ENCODE measurements around the gene PAX8. TPM values are rescaled to one million over a fixed set of nuclear protein-coding genes. Genes with fewer than 3 reads are reported as not detected.

Gene PAX8
- polyA plus RNA-seq, 1 of the 3 experiments (the other 2 are of a cell fraction), result 0.23 TPM

DNA sequence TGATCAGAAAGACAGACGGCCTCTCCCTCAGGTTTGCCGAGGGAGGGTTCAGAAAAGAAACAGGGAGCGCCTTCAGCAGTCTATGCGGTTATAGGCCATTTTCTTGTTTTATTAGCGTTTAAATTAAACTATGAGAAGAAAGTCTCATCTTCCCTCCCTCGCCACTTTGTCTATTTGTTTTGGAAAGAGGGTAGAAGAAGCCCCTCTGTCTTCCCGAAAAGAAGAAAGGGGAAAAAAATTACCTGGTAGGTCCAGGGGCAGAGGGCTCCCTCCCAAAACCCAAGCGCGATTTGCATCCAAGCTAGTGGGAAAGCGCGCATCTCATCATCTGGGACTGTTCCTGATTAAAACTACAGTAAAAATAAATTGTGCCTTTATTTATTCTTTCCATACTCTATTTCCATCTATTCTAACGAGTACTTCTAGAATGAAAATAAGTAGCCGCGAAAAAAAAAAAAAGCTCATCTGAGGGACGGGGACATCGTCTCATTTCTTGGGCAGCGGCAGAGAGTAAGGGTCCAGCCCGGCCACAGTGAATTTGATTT, 2.4 kb downstream of the PAX8 start (continued):
- TF ChIP-seq, protein P1, sequence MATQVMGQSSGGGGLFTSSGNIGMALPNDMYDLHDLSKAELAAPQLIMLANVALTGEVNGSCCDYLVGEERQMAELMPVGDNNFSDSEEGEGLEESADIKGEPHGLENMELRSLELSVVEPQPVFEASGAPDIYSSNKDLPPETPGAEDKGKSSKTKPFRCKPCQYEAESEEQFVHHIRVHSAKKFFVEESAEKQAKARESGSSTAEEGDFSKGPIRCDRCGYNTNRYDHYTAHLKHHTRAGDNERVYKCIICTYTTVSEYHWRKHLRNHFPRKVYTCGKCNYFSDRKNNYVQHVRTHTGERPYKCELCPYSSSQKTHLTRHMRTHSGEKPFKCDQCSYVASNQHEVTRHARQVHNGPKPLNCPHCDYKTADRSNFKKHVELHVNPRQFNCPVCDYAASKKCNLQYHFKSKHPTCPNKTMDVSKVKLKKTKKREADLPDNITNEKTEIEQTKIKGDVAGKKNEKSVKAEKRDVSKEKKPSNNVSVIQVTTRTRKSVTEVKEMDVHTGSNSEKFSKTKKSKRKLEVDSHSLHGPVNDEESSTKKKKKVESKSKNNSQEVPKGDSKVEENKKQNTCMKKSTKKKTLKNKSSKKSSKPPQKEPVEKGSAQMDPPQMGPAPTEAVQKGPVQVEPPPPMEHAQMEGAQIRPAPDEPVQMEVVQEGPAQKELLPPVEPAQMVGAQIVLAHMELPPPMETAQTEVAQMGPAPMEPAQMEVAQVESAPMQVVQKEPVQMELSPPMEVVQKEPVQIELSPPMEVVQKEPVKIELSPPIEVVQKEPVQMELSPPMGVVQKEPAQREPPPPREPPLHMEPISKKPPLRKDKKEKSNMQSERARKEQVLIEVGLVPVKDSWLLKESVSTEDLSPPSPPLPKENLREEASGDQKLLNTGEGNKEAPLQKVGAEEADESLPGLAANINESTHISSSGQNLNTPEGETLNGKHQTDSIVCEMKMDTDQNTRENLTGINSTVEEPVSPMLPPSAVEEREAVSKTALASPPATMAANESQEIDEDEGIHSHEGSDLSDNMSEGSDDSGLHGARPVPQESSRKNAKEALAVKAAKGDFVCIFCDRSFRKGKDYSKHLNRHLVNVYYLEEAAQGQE (IDR thresholded peaks at IDR 0.05; ENCODE audit: low read depth, low read length), result no peak
- no peak for TF ChIP-seq RCOR1 (IDR thresholded peaks at IDR 0.05; ENCODE audit: low read length)
- no peak for TF ChIP-seq GATA2 (CRISPR knock-in tag; IDR thresholded peaks at IDR 0.05)
- TF ChIP-seq TAF1 (IDR thresholded peaks at IDR 0.05; ENCODE audit: borderline replicate concordance, low read depth, low read length), result no peak
- TF ChIP-seq FOSL2 (IDR thresholded peaks at IDR 0.05; ENCODE audit: borderline replicate concordance, low read depth), result no peak
- TF ChIP-seq JUND (IDR thresholded peaks at IDR 0.05), result no peak
- TF ChIP-seq SMC3 (IDR thresholded peaks at IDR 0.05; ENCODE audit: low read depth, low read length), result no peak
- TF ChIP-seq TCF12 (IDR thresholded peaks at IDR 0.05), result no peak

DNA sequence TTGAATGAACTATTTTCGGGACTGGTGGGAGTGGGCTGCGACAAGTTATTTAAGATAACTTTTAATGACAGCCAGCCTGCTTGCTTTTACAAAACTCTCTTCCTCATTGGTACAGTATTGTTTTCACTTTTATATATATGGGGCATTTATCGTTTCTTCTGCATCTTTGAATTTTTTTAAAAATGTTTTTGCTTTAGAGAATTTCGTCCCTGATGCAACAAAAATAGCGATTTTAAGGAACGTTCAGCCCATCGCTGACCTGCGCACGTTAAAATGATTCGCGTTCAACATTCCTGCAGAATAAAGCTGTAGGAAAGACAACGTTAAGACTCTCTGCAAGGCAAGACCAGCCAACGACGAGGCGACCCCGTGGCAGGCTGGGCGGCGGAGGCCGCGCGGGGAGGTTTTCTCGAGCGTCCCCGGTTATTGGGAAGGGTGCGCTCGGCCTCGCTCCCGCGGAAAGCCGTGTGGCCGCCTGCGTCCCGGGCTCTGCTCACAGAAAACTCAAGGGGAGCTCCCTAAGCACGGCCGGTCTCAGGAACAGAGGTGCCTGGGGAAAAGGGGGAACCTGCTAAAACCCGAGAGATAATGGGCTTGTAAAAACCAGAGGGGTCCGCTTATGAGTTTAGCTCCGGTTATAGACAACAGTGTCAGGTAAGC, 3.0 kb downstream of the PAX8 start:
- DNase-seq, result peak; percentile 25
- TF ChIP-seq MXI1 (IDR thresholded peaks at IDR 0.05; ENCODE audit: low read depth, low read length) (no peak), TCF12 (IDR thresholded peaks at IDR 0.05) (no peak), EP300 (IDR thresholded peaks at IDR 0.05; ENCODE audit: borderline replicate concordance in 1 of 2, low read depth in 1 of 2, low read length in 1 of 2) (no peak), RCOR1 (IDR thresholded peaks at IDR 0.05; ENCODE audit: low read length) (no peak), EZH2phosphoT487 (IDR thresholded peaks at IDR 0.05; ENCODE audit: borderline replicate concordance, low read depth) (peak; percentile 94; the same call in 1 of the 2 replicates)
- TF ChIP-seq, protein P2, sequence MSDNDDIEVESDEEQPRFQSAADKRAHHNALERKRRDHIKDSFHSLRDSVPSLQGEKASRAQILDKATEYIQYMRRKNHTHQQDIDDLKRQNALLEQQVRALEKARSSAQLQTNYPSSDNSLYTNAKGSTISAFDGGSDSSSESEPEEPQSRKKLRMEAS (IDR thresholded peaks at IDR 0.05; ENCODE audit: low read depth), result no peak
- WGBS (ENCODE audit: low lambda C conversion rate), result 12% methylated on average over 24 of the region's 38 CpGs
- no peak overlapping the region for H3K4me2 ChIP-seq
- H3K27me3 ChIP-seq (ENCODE audit: insufficient read depth), result peaks cover 80% of the 10 kb centered on the region
- no peaks in the 10 kb centered on the region for H3F3A ChIP-seq (replicated peaks; ENCODE audit: insufficient read depth)
- CTCF ChIA-PET, result interaction anchor here (1.0 kb wide), 1 partner anchor 138 kb away, joined by 3 read pairs; no protein-coding TSS in a partner anchor
- no peak overlapping the region for H2AFZ ChIP-seq (ENCODE audit: low read depth)
- no peak overlapping the region for H3K4me3 ChIP-seq (ENCODE audit: low read depth in 2 of 2, low read length in 1 of 2)
- H3K36me3 ChIP-seq (replicated peaks in 1 of 2; ENCODE audit: control insufficient read depth in 1 of 2, insufficient read depth in 2 of 2, low read length in 1 of 2), result no peaks in the 10 kb centered on the region
- POLR2A ChIA-PET, result no interaction called here
- H3K4me1 ChIP-seq (ENCODE audit: control insufficient read depth in 1 of 2, insufficient read depth in 2 of 2, low read depth in 1 of 2, low read length in 1 of 2), result no peaks in the 10 kb centered on the region
- no peaks in the 10 kb centered on the region for H4K20me1 ChIP-seq (ENCODE audit: insufficient read depth)
- no peaks in the 10 kb centered on the region for H3K9me2 ChIP-seq
- H3K27ac ChIP-seq (ENCODE audit: low read depth in 2 of 2, low read length in 1 of 2), result no peak overlapping the region
- no peaks in the 10 kb centered on the region for H3K79me2 ChIP-seq (ENCODE audit: insufficient read depth)
- no peak overlapping the region for H3K9ac ChIP-seq
- no peaks in the 10 kb centered on the region for H3K9me3 ChIP-seq
